Stimulated activated CD4-positive, alpha-beta T cell treated with anti-CD3 and anti-CD28 coated beads, TNF-alpha, amount 100 ng/mL, for 24 hours (primary cell): ENCODE measurements around the gene PAK3.

Experiments
- DNase-seq, 3 experiments: peaks; one replicate each; pipeline ENCODE4 v3.0.0-alpha.2; 2020; ENCODE audit warnings: low read depth in 3 of 3

Gene PAK3

GRCh38 chrX:111131572-111131971 is 35.6 kb downstream of the PAK3 start:
- no peak for DNase-seq

DNA sequence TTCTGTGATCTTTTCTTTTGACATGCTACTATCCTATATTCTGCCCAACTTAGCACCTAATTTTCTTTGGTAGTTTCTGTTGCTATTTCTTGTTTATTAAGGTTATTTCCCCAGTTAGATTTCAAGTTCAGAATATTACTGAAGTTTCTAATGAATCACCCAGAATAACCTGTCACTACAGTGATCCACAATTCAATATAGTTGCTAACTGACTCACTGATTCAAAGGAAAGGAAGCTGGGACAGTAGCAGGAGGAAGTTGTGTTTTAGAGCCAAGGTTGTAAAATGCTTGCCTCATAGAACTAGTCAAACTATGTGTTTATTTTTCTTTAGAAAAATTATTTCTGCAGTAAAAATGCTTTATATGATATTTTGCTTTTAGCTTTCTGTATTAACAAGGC is 37.4 kb downstream of the PAK3 start:
- DNase-seq: no peak

- no peak for DNase-seq
Measured at GRCh38 chrX:111145878-111146277, 49.9 kb downstream of the PAK3 start.

DNA sequence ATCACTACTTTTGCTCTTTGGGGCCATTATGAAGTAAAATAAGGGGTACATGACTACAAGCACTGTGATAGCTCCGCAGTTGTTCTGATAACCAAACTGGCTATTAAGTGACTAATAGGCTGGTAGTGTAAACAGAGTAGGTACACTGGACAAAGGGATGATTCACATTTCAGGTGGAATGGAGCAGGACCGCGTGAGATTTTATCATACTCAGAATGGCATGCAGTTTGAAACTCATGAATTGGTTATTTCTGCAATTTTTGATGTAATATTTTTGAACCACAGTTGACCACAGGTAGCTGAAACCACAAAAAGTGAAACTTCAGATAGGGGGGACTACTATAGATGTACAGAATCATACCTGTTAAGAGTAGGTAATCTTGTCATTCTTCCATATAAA is 55.8 kb downstream of the PAK3 start:
- DNase-seq: no peak

DNA sequence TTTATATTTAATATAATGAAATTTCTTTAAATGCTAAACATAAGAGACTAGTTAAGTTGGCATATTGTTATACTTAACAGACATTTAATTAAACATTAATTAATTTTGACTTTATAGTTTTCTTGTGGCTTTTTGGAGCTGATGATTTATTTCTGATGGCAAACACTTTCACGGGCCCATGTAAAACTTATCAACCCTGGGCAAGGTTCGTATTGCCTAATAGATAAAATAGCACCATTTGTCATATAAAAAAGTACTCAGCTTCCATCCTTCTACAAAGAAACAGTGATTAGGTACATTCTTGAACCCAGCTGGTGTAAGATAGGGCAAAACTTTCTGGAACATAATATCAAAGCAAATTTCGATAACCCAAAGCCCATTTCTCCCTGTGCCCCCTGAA is 63.2 kb downstream of the PAK3 start:
- no peak for DNase-seq

DNA sequence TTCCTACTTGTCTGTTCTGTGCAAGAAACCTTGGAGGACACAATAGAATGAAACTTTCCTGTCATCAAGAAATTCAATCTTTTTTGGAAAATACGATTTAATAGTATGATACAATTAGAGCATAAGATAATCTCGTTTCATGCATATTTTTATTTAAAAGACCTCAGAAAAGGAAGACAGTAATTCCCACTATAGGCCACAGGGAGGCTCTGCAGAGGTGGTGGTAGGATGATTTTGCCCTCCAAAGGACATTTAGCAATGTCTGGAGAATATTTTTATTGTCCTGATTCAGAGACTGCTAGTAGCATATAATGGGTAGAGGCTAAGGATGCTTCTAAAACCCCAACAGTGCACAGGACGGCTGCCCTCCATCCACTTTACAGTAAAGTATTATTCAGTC is 68.7 kb downstream of the PAK3 start:
- DNase-seq: no peak

DNA sequence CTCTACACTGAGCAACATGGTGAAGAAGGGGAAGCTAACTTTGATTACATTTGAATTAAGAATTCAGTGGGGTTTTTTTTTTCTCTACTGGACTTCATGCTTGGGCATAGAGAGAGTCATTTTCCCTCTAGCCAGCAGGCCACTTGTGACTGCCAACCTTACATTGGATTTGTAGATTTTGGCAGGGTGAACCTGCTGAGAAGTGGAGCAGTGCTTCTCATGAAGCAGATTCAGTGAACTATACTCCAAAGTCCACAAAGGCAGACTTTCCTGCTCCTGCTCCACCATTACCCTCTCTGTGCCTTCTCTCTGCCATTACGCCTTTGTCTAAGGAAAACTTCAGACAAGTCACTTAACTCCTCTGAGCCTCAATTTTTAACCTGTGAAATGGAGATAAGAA is 69.9 kb downstream of the PAK3 start:
- no peak for DNase-seq

- DNase-seq: no peak
Measured at GRCh38 chrX:111167334-111167733, 71.3 kb downstream of the PAK3 start.

- DNase-seq: no peak
Measured at GRCh38 chrX:111168314-111168713, 72.3 kb downstream of the PAK3 start.

DNA sequence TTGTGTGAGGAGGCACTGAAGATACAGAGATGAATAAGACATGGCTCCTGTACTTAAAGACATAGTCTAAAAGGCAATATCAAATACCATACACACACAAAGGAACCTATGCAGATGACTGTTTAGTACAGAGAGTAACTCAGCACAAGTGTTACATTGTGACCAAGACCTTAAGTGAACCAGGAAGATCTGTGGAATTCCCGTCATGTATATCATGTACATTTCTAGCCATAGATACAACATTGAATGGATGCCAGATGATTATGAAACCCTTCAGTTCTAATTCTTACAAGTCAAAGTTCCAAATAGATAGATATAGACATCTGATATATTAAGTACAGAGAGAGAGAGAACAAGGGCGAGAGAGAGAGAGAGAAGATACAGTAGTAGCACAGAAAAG is 73.2 kb downstream of the PAK3 start:
- DNase-seq: no peak

DNA sequence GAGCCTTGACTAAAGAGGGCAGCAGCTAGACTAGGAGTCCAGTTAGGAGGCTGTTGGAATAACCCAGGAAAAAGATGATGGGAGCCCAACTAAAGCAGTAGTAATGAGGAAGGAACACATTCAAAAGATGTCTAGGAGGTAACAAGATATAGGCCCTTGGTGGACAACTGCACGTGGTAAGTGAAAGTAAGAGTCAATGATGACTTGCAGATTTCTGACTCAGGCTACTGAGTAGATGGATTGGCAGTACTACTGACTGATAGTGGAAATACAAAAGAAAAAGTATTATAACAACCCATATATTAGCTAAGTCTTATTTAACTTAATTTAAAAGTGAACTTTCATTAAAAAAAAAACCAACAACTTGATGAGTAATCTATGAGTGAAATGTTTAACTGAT is 74.0 kb downstream of the PAK3 start:
- DNase-seq: no peak

- no peak for DNase-seq
Measured at GRCh38 chrX:111180750-111181240, 84.8 kb downstream of the PAK3 start.

DNA sequence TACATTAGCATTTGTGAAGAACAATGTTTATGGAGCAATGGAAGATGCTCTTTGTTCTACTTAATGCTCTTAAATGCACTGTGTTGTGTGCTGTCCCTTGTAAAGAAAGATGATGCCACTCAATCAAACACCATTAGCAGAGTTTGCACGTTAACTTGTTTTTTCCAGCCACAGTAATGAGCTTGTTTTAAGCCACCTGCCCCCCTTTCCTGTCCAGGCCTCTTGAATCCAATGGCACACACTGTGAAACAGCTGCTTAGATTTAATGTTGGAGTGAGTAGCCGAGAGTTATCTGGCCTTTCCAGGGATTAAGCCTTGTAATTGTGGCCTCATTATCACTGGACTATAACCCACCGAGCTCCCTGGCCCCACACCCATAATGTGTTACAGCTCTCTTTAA is 86.0 kb downstream of the PAK3 start:
- DNase-seq: no peak

GRCh38 chrX:111182997-111183396 is 87.0 kb downstream of the PAK3 start:
- no peak for DNase-seq

- DNase-seq: no peak
Measured at GRCh38 chrX:111191598-111191997, 95.6 kb downstream of the PAK3 start.

GRCh38 chrX:111199505-111199904 is 103.5 kb downstream of the PAK3 start:
- DNase-seq: no peak

DNA sequence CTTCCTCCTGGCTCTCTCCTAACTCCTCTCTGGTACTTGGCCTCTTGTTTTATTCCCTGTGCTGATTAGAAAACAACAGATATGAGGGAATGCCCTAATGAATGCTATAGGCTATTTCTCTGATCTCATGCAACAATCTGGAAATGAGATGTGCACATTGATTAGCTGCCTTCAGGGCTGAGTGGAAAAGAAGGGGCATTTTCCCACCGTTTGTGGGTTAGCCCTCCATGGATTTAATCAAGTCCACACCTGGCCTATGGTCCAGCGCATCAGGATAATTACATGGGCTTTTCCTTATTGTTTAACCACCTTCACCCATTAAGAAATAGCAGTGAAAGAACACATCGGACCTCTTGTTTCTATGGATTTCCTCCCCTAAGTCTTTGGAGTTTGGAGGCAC is 104.3 kb downstream of the PAK3 start:
- no peak for DNase-seq

- no peak for DNase-seq
Measured at GRCh38 chrX:111207851-111208250, 111.9 kb downstream of the PAK3 start.

DNA sequence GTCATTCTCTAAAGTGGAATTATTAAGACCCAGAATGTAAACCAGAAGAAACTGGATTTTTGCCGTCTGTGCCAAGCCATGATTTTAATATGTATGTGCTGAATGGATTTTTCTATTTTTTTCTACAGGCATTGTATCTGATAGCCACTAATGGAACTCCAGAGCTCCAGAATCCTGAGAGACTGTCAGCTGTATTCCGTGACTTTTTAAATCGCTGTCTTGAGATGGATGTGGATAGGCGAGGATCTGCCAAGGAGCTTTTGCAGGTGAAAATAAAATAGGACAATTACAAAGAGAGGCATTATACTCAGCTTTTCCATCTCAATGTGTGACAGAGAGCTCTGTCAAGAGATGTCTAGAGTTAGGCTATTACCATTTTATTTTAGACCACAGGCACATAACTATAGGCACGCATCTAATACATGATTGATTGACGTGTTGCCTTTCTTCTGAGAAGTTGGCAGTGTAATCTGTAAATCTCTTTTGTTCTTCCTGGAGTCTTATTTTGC is 120.4 kb downstream of the PAK3 start:
- DNase-seq: no peak

DNA sequence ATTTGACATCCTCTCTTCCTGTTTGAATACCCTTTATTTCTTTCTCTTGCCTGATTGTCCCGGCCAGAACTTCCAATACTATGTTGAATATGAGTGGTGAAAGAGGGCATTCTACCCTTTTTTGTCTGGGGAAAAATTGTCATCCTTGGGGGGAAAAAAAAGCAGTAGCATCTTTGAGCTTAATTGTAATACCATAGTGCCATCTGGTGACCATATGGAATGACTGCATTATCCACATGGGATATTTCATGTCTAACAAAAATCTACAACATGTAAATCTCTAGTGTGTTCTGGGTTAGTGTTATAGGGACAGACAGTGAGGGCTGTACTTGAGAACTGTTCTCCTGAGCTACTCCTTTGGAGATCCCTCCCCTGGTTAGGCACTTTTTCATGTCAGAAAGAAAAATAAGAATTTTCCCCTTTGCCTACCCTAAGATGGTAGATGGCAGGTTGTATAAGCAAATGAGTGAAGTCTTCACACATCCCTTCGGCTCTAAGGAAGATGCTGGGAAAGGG is 148.3 kb downstream of the PAK3 start:
- DNase-seq: no peak

DNA sequence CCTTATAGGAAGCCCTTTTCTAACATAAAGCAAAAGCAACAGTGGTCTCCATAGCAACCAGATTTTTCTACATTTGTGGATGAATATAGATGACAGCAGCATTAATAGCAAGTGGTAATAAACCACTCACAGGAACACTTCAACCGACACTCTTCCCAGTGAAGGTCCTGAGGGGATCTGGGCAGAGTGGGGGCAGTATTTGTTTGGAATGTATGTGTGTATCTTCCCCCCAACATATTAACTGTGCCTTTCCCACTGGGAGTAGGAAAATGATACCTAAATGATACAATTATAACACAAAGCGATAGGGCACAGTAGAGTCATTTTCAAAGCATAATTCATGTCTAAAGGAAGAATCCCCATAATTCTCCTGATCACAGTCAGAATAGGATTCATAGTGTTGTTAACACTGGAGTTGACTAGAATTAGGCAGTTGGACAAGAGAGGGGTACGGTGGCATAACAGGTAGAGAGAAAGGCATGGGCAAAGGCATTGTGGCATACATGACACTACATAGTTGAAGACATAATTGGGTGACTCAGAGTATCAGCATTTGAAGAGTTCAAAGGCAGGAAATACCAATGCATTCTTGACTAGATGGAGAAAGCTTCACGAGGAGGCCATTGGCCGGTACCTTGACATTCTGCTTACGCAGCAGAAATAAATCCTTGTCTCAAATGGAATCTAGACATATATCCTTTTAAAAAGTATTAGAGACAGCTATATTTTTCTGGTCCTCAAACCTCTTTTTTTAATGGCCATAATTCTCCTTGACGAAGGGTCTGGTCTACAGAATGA is 159.1 kb downstream of the PAK3 start:
- DNase-seq: no peak

GRCh38 chrX:111257733-111258132 is 161.7 kb downstream of the PAK3 start:
- DNase-seq: no peak

DNA sequence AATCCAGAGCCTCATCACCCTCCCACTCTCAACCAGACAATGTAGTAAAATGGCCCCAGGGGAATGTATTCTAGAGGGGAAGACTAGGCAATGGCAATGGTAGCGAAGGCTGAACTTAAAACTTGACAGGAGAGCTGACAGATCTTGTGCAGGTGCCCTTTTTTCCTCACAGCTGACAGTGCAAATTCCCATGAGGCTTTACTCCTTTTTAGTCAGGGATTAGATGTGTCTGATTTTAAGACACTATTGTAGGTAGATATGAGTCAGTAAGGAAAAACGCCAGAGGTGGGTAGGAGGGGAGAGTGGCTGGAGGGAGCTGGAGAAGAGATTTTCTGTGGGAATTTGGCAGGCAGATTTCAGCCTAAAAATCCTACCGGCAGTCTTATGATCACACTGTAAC is 163.6 kb downstream of the PAK3 start:
- DNase-seq: no peak

- no peak for DNase-seq
Measured at GRCh38 chrX:111260451-111260850, 164.5 kb downstream of the PAK3 start.
